Endothelial cell of umbilical vein (primary cell): Measurements from ENCODE around the gene ZFP62. TPM values are rescaled to one million over a fixed set of nuclear protein-coding genes. Genes with fewer than 3 reads are reported as not detected.

Source experiments
- BruUV-seq: library from RNA; stranded (reverse); fragments of 400-500 nt; replicated peaks from 2 replicates; lab custom pipeline; 2021; lab: Mats Ljungman, UMichigan
- CTCF ChIA-PET: fragments of 300-600, 350-600 bp; sonication (Branson Sonifier 250); formaldehyde crosslinking; loops from one replicate; lab custom pipeline; 2021; ENCODE audit warnings: antibody characterized with exemption, inconsistent platforms; lab: Charles Lee
- POLR2A ChIA-PET: fragments of 300-600, 350-600 bp; sonication (Branson Sonifier 250); formaldehyde crosslinking; loops from one replicate; lab custom pipeline; 2021; ENCODE audit warnings: antibody characterized with exemption, inconsistent platforms; lab: Charles Lee
- DNase-seq: peaks from one replicate; pipeline ENCODE4 v3.0.0-alpha.2; 2011; ENCODE audit warnings: low read depth, low spot score
- FAIRE-seq: peaks from 2 replicates; lab custom pipeline; 2011; peaks lifted over from hg19 to GRCh38; lab: Jason Lieb, UNC
- H2AFZ ChIP-seq: 2 replicates; pipeline ENCODE4 v1.6.0; 2012; ENCODE audit warnings: low read depth, low read length, control low read depth, inconsistent platforms
- H3K27ac ChIP-seq: 2 replicates; pipeline ENCODE4 v1.5.1; 2011; ENCODE audit warnings: low read depth, mild to moderate bottlenecking, control low read depth, low read length, moderate library complexity; ENCODE audit not compliant: insufficient read depth
- H3K27me3 ChIP-seq, 2 experiments: 2 replicates each; pipeline versions ENCODE4 v1.6.0 to v1.6.1; 2011; ENCODE audit warnings: low read length in 2 of 2, mixed read lengths in 1 of 2; ENCODE audit not compliant: control insufficient read depth in 2 of 2, insufficient read depth in 2 of 2
- H3K36me3 ChIP-seq, 2 experiments: 2 replicates in 1 of 2; 3 replicates in 1 of 2; pipeline ENCODE4 v1.5.1; 2011; ENCODE audit warnings: low read length in 2 of 2, mild to moderate bottlenecking in 1 of 2, moderate library complexity in 1 of 2; ENCODE audit not compliant: control insufficient read depth in 2 of 2, insufficient read depth in 2 of 2; ENCODE audit errors: extremely low read depth in 1 of 2
- H3K4me1 ChIP-seq: 3 replicates; pipeline ENCODE4 v1.5.1; 2011; ENCODE audit warnings: mild to moderate bottlenecking, low read length; ENCODE audit not compliant: control insufficient read depth, insufficient read depth; ENCODE audit errors: extremely low read depth
- H3K4me2 ChIP-seq: 2 replicates; pipeline ENCODE4 v1.6.1; 2011; ENCODE audit warnings: low read length, control low read depth, mixed read lengths; ENCODE audit not compliant: insufficient read depth
- H3K4me3 ChIP-seq, 3 experiments: fragments of 200-600 bp in 1 of 3; sonication (generic), shearing (Covaris generic) in 1 of 3; replicated peaks in 1 of 3; 2 replicates each; pipeline ENCODE4 v1.5.1; 2011 to 2016; ENCODE audit warnings: control low read depth in 3 of 3, low read length in 3 of 3, mild to moderate bottlenecking in 2 of 3, inconsistent platforms in 1 of 3, low read depth in 1 of 3, moderate library complexity in 1 of 3; ENCODE audit not compliant: insufficient read depth in 1 of 3
- H3K79me2 ChIP-seq: 2 replicates; pipeline ENCODE4 v1.6.0; 2012; ENCODE audit warnings: low read length, inconsistent platforms; ENCODE audit not compliant: control insufficient read depth, insufficient read depth
- H3K9ac ChIP-seq: replicated peaks from 2 replicates; pipeline ENCODE3; 2011; ENCODE audit warnings: low read length, control low read depth; ENCODE audit not compliant: insufficient read depth; ENCODE audit errors: extremely low read depth
- H3K9me1 ChIP-seq: replicated peaks from 3 replicates; pipeline ENCODE4 v1.6.0; 2011; ENCODE audit warnings: mild to moderate bottlenecking, low read length; ENCODE audit not compliant: control insufficient read depth, insufficient read depth; ENCODE audit errors: extremely low read depth
- H3K9me3 ChIP-seq: replicated peaks from 2 replicates; pipeline ENCODE4 v1.5.1; 2012; ENCODE audit warnings: low read length, inconsistent platforms; ENCODE audit not compliant: control insufficient read depth, insufficient read depth
- H4K20me1 ChIP-seq: replicated peaks from 2 replicates; pipeline ENCODE3; 2011; ENCODE audit warnings: mild to moderate bottlenecking, low read length; ENCODE audit not compliant: control insufficient read depth, insufficient read depth; ENCODE audit errors: extremely low read depth
- CTCF ChIP-seq, 2 donors: IDR thresholded peaks; 1 replicate in 1 of 2; 2 replicates in 1 of 2; pipeline ENCODE4 v1.5.1; 2011; ENCODE audit warnings: low read length in 2 of 2, mild to moderate bottlenecking in 2 of 2, moderate library complexity in 2 of 2, control low read depth in 1 of 2, inconsistent platforms in 1 of 2, low read depth in 1 of 2; ENCODE audit not compliant: insufficient read depth in 1 of 2; ENCODE audit errors: extremely low read depth in 1 of 2
- EZH2 ChIP-seq: IDR thresholded peaks from 2 replicates; pipeline ENCODE4 v1.6.1; 2012; ENCODE audit warnings: borderline replicate concordance, low read depth, mild to moderate bottlenecking, moderate library complexity, low read length, inconsistent platforms; ENCODE audit not compliant: severe bottlenecking
- FOS ChIP-seq: IDR thresholded peaks from 2 replicates; pipeline ENCODE4 v1.6.1; 2011; ENCODE audit warnings: mild to moderate bottlenecking, low read length, moderate library complexity, borderline replicate concordance; ENCODE audit not compliant: insufficient read depth
- GATA2 ChIP-seq: IDR thresholded peaks from 2 replicates; pipeline ENCODE4 v1.7.0; 2011; ENCODE audit warnings: low read depth, mild to moderate bottlenecking, moderate library complexity, mixed read lengths, low read length; ENCODE audit not compliant: insufficient read length, insufficient read depth
- JUN ChIP-seq: IDR thresholded peaks from 2 replicates; pipeline ENCODE4 v1.6.1; 2011; ENCODE audit warnings: borderline replicate concordance, low read depth; ENCODE audit not compliant: insufficient read length, insufficient read depth
- MAX ChIP-seq: IDR thresholded peaks from 2 replicates; pipeline ENCODE4 v1.6.1; 2011; ENCODE audit not compliant: insufficient read depth, insufficient read length
- MYC ChIP-seq: IDR thresholded peaks from one replicate; pipeline ENCODE4 v1.6.1; 2011; ENCODE audit warnings: mild to moderate bottlenecking, low read depth, low read length
- POLR2A ChIP-seq: IDR thresholded peaks from 2 replicates; pipeline ENCODE4 v1.6.1; 2012; ENCODE audit warnings: low read depth, mild to moderate bottlenecking, control low read depth, low read length
- POLR2AphosphoS5 ChIP-seq: IDR thresholded peaks from 2 replicates; pipeline ENCODE4 v1.6.1; 2012; ENCODE audit warnings: low read depth, mild to moderate bottlenecking, control low read depth, low read length, moderate library complexity; ENCODE audit not compliant: insufficient read depth
- dilution Hi-C: fragments of 300-500 bp; cut with MboI; formaldehyde crosslinking; loops from one replicate; pipeline ENCODE4 v1.15.0; 2019; ENCODE audit warnings: low sequenced_read_pairs; ENCODE audit not compliant: extremely low pct_ligation_motif_present
- intact Hi-C: fragments of 100-400 bp; cut with micrococcal nuclease; formaldehyde crosslinking; loops from one replicate; pipeline ENCODE4 v1.10.0; 2022
- polyA plus RNA-seq, 4 experiments: library from polyadenylated mRNA; depleted of rRNA in 3 of 4; stranded (reverse) in 3 of 4; unstranded in 1 of 4; fragments of >200 nt; gene quantifications; 2 replicates each; pipeline versions ENCODE4 v1.2.1 to v1.2.3, GENCODE V29; 2011 to 2012; ENCODE audit warnings: missing spikeins in 1 of 4
- total RNA-seq: library from RNA; stranded (reverse); gene quantifications from 2 replicates; pipeline ENCODE4 v1.2.3, GENCODE V29; 2021

The ZFP62 gene
- total and polyA plus RNA-seq, 2 donors (not counting 3 experiments of a cell fraction or from before 2014, with no cell fraction given) = 3.7 to 19.7 TPM

GRCh38 chr5:180910735-180911134 lies 49.7 kb upstream of the ZFP62 start:
- TF ChIP-seq FOS (no peak), POLR2A (no peak), GATA2 (no peak), JUN (no peak), CTCF (IDR thresholded peaks at IDR 0.05; ENCODE audit: extremely low read depth in 1 of 2, insufficient read depth in 1 of 2, low read depth in 1 of 2, low read length in 2 of 2) (no peak), POLR2AphosphoS5 (no peak), MAX (no peak), EZH2 (no peak), MYC (no peak)
- intact Hi-C loops (no loop called here), dilution Hi-C loops (no loop called here)
- Histone ChIP-seq H3K4me2 (no peak overlapping the region), H3K27ac (no peak overlapping the region), H3K4me3 (no peak overlapping the region), H3K79me2 (no peaks in the 10 kb centered on the region), H3K4me1 (no peaks in the 10 kb centered on the region), H3K9ac (no peak overlapping the region), H3K9me1 (no peaks in the 10 kb centered on the region), H3K9me3 (no peaks in the 10 kb centered on the region), H3K36me3 (no peaks in the 10 kb centered on the region), H2AFZ (no peak overlapping the region), H4K20me1 (no peaks in the 10 kb centered on the region), H3K27me3 (no peaks in the 10 kb centered on the region)
- CTCF ChIA-PET = no interaction called here
- POLR2A ChIA-PET = no interaction called here
- no TSS peak for BruUV-seq
- no peak for DNase-seq
- no peak for FAIRE-seq
